Peyer's patch (tissue), 4 donors: ENCODE data around the gene CENPU. TPM values are rescaled to one million over a fixed set of nuclear protein-coding genes. Genes with fewer than 3 reads are reported as not detected.
"Not testable (repeated sequence)": the region's sequence is repeated elsewhere in the genome, so short reads cannot be mapped to it uniquely, and the experiment has no call there.

ENCODE experiments used
- DNase-seq, 3 donors: peaks; one replicate each; pipeline ENCODE4 v3.0.0-alpha.2; 2017 to 2019
- H3K27ac ChIP-seq, 4 donors: fragments of 200-600 bp; sonication (generic); one replicate each; pipeline ENCODE4 v1.5.1; 2016 to 2019
- H3K27me3 ChIP-seq, 2 donors: fragments of 200-600 bp; sonication (generic); one replicate each; pipeline ENCODE4 v1.5.1; 2019
- H3K36me3 ChIP-seq, 3 donors: fragments of 200-600 bp; sonication (generic); one replicate each; pipeline ENCODE4 v1.5.1; 2016 to 2019
- H3K4me1 ChIP-seq, 4 donors: fragments of 200-600 bp; sonication (generic); one replicate each; pipeline ENCODE4 v1.5.1; 2016 to 2019
- H3K4me3 ChIP-seq, 4 donors: fragments of 200-600 bp; sonication (generic); 1 replicate in 3 of 4; 2 replicates in 1 of 4; pipeline ENCODE4 v1.5.1; 2016 to 2019; ENCODE audit warnings: mild to moderate bottlenecking in 1 of 4
- H3K9me3 ChIP-seq, 4 donors: fragments of 200-600 bp; sonication (generic); one replicate each; pipeline ENCODE4 v1.5.1; 2016 to 2019; ENCODE audit warnings: mild to moderate bottlenecking in 1 of 4
- CTCF ChIP-seq, 6 experiments: fragments of 450-650 bp in 4 of 6; fragments of 200-600 bp in 2 of 6; sonication (generic) in 1 of 6; IDR thresholded peaks; one replicate each; pipeline ENCODE4 v1.5.1; 2017 to 2019; ENCODE audit warnings: antibody characterized with exemption in 6 of 6, mild to moderate bottlenecking in 3 of 6, moderate library complexity in 1 of 6
- POLR2A ChIP-seq, 2 donors: fragments of 450-650 bp; IDR thresholded peaks; one replicate each; pipeline ENCODE4 v1.5.1; 2017; ENCODE audit warnings: antibody characterized with exemption in 2 of 2, mild to moderate bottlenecking in 2 of 2, moderate library complexity in 2 of 2
- total RNA-seq, 4 donors: library from RNA; depleted of rRNA; stranded (reverse); fragments of >200 nt; gene quantifications; one replicate each; pipeline ENCODE4 v1.1.0, GENCODE V29; 2016

CENPU gene
- total RNA-seq, result 10 to 100 TPM in 1 of 4 donors, 1 to 10 TPM in 3; 3.3 to 30.5 (median 7.1) TPM

GRCh38 chr4:184733654-184734524, at the start of gene CENPU:
TSS of gene CENPU (minus strand) at chr4:184734096. CDS start at chr4:184734062, 34 bp downstream.
- peak; percentile 91 to 98 (median 97) for DNase-seq
- TF ChIP-seq POLR2A (IDR thresholded peaks at IDR 0.05) (peak in 1 of 2 donors; percentile 92), CTCF (IDR thresholded peaks at IDR 0.05) (peak in 2 of 6 experiments; percentile 30 to 49)
- no peaks in the 10 kb centered on the region for H3K36me3 ChIP-seq
- H3K4me1 ChIP-seq, result peaks cover 0 to 12% (median 3%) of the 10 kb centered on the region in 4 donors
- H3K27me3 ChIP-seq, result no peaks in the 10 kb centered on the region
- H3K4me3 ChIP-seq, result peak within 1 kb of the TSS; percentile 70 to 97 (median 82)
- peak within 1 kb of the TSS; percentile 50 to 66 (median 60) for H3K27ac ChIP-seq
- no peaks in the 10 kb centered on the region for H3K9me3 ChIP-seq

- TF ChIP-seq POLR2A (IDR thresholded peaks at IDR 0.05), result no peak
- no peak for TF ChIP-seq CTCF (IDR thresholded peaks at IDR 0.05)
- Histone ChIP-seq H3K9me3 (no peaks in the 10 kb centered on the region), H3K36me3 (peaks cover 0 to 19% (median 0%) of the 10 kb centered on the region in 3 donors), H3K27ac (no peak overlapping the region), H3K27me3 (no peaks in the 10 kb centered on the region), H3K4me3 (no peak overlapping the region), H3K4me1 (no peaks in the 10 kb centered on the region)
- no peak for DNase-seq
Measured at GRCh38 chr4:184782731-184783373, 49.0 kb upstream of the CENPU start.

GRCh38 chr4:184779160-184779559, 45.3 kb upstream of the CENPU start:
- H3K27me3 ChIP-seq, H3K36me3 ChIP-seq, H3K4me3 ChIP-seq, H3K4me1 ChIP-seq, H3K27ac ChIP-seq, DNase-seq, H3K9me3 ChIP-seq: not testable (repeated sequence)

- Histone ChIP-seq H3K27me3 (no peaks in the 10 kb centered on the region), H3K4me1 (no peaks in the 10 kb centered on the region), H3K4me3 (no peak overlapping the region), H3K36me3 (peaks cover 0 to 1% (median 0%) of the 10 kb centered on the region in 3 donors), H3K27ac (no peak overlapping the region), H3K9me3 (no peaks in the 10 kb centered on the region)
- TF ChIP-seq POLR2A (IDR thresholded peaks at IDR 0.05) (no peak), CTCF (IDR thresholded peaks at IDR 0.05) (no peak)
- no peak for DNase-seq
Measured at GRCh38 chr4:184778325-184778724, 44.4 kb upstream of the CENPU start.

- no peak overlapping the region for H3K4me3 ChIP-seq
- H3K36me3 ChIP-seq, result peaks cover 0 to 6% (median 0%) of the 10 kb centered on the region in 3 donors
- H3K27me3 ChIP-seq, result no peaks in the 10 kb centered on the region
- no peaks in the 10 kb centered on the region for H3K9me3 ChIP-seq
- no peak for DNase-seq
- H3K4me1 ChIP-seq, result no peaks in the 10 kb centered on the region
- no peak overlapping the region for H3K27ac ChIP-seq
- TF ChIP-seq CTCF (IDR thresholded peaks at IDR 0.05), result no peak
Measured at GRCh38 chr4:184776821-184777220, 42.9 kb upstream of the CENPU start.
